Liver (tissue), 9 donors: Measurements from ENCODE around the gene UBE2U. TPM values are rescaled to one million over a fixed set of nuclear protein-coding genes. Genes with fewer than 3 reads are reported as not detected.

Experiments
- DNase-seq: peaks from one replicate; pipeline ENCODE4 v3.0.0-alpha.2; 2017; ENCODE audit warnings: low spot score
- H3K27ac ChIP-seq, 2 donors: one replicate each; pipeline ENCODE4 v1.7.0; 2013; ENCODE audit warnings: inconsistent platforms in 2 of 2, low read length in 2 of 2, control low read depth in 1 of 2, low read depth in 1 of 2, mild to moderate bottlenecking in 1 of 2
- H3K27me3 ChIP-seq, 4 donors: one replicate each; pipeline versions ENCODE4 v1.6.1 to v1.7.0; 2013; ENCODE audit warnings: low read length in 3 of 4, inconsistent platforms in 1 of 4, mild to moderate bottlenecking in 1 of 4, moderate library complexity in 1 of 4; ENCODE audit not compliant: control insufficient read depth in 4 of 4, insufficient read depth in 4 of 4
- H3K36me3 ChIP-seq, 4 donors: one replicate each; pipeline versions ENCODE4 v1.6.1 to v1.7.0; 2013; ENCODE audit warnings: low read length in 3 of 4, mild to moderate bottlenecking in 3 of 4, low read depth in 1 of 4, moderate library complexity in 1 of 4; ENCODE audit not compliant: control insufficient read depth in 4 of 4, insufficient read depth in 3 of 4
- H3K4me1 ChIP-seq, 4 donors: one replicate each; pipeline versions ENCODE4 v1.6.1 to v1.7.0; 2013; ENCODE audit warnings: low read length in 3 of 4, mild to moderate bottlenecking in 3 of 4, moderate library complexity in 1 of 4; ENCODE audit not compliant: control insufficient read depth in 4 of 4, insufficient read depth in 4 of 4
- H3K4me3 ChIP-seq, 3 donors: one replicate each; pipeline versions ENCODE4 v1.6.1 to v1.7.0; 2013; ENCODE audit warnings: low read length in 3 of 3, control low read depth in 1 of 3, low read depth in 1 of 3, mild to moderate bottlenecking in 1 of 3
- H3K9ac ChIP-seq, 2 donors: one replicate each; pipeline ENCODE4 v1.7.0; 2013; ENCODE audit warnings: low read length in 2 of 2, mild to moderate bottlenecking in 2 of 2, moderate library complexity in 2 of 2, control low read depth in 1 of 2, low read depth in 1 of 2
- H3K9me3 ChIP-seq, 4 donors: one replicate each; pipeline versions ENCODE4 v1.6.1 to v1.7.0; 2013; ENCODE audit warnings: low read length in 3 of 4; ENCODE audit not compliant: control insufficient read depth in 4 of 4
- EGR1 ChIP-seq, 2 donors: IDR thresholded peaks; 2 replicates each; pipeline ENCODE4 v1.6.1; 2016 to 2018; ENCODE audit warnings: antibody characterized with exemption in 2 of 2, low read depth in 2 of 2
- FOXA1 ChIP-seq: IDR thresholded peaks from 2 replicates; pipeline ENCODE4 v1.6.1; 2016; ENCODE audit warnings: antibody characterized with exemption
- GABPA ChIP-seq, 2 donors: IDR thresholded peaks in 1 of 2; conservative IDR thresholded peaks in 1 of 2; 2 replicates each; pipeline ENCODE4 v1.6.1; 2016; ENCODE audit warnings: antibody characterized with exemption in 2 of 2, mild to moderate bottlenecking in 1 of 2, moderate library complexity in 1 of 2
- HNF4A ChIP-seq, 2 donors: conservative IDR thresholded peaks; 2 replicates each; pipeline ENCODE4 v1.6.1; 2016; ENCODE audit warnings: antibody characterized with exemption in 2 of 2, mild to moderate bottlenecking in 2 of 2
- HNF4G ChIP-seq: IDR thresholded peaks from 2 replicates; pipeline ENCODE4 v1.6.1; 2016; ENCODE audit warnings: antibody characterized with exemption
- JUND ChIP-seq, 2 donors: IDR thresholded peaks; 2 replicates each; pipeline ENCODE4 v1.6.1; 2016; ENCODE audit warnings: antibody characterized with exemption in 2 of 2
- NR2F2 ChIP-seq: IDR thresholded peaks from 2 replicates; pipeline ENCODE4 v1.6.1; 2016; ENCODE audit warnings: antibody characterized with exemption
- RAD21 ChIP-seq, 2 donors: IDR thresholded peaks; 2 replicates each; pipeline ENCODE4 v1.6.1; 2016; ENCODE audit warnings: antibody characterized with exemption in 2 of 2, mild to moderate bottlenecking in 2 of 2
- REST ChIP-seq: IDR thresholded peaks from 2 replicates; pipeline ENCODE4 v1.6.1; 2016; ENCODE audit warnings: antibody characterized with exemption, mild to moderate bottlenecking
- RXRA ChIP-seq, 2 donors: IDR thresholded peaks; 2 replicates each; pipeline ENCODE4 v1.6.1; 2017 to 2018; ENCODE audit warnings: antibody characterized with exemption in 2 of 2, mild to moderate bottlenecking in 1 of 2
- TAF1 ChIP-seq: conservative IDR thresholded peaks from 2 replicates; pipeline ENCODE4 v1.6.1; 2016; ENCODE audit warnings: antibody characterized with exemption, mild to moderate bottlenecking
- YY1 ChIP-seq: IDR thresholded peaks from 2 replicates; pipeline ENCODE4 v1.6.1; 2016; ENCODE audit warnings: antibody characterized with exemption, mild to moderate bottlenecking
- ZBTB33 ChIP-seq: IDR thresholded peaks from 2 replicates; pipeline ENCODE4 v1.6.1; 2016; ENCODE audit warnings: antibody characterized with exemption
- WGBS: extraction: QIAGEN DNeasy Blood & Tissue Kit; methylation state at CpG from one replicate; pipeline ENCODE4 v1.1.7; 2013; 5-methylcytosine and 5-hydroxymethylcytosine counted together
- polyA plus RNA-seq, 2 donors: library from polyadenylated mRNA; stranded (reverse) in 1 of 2; unstranded in 1 of 2; fragments of 200-250 nt in 1 of 2; fragments of >200 nt in 1 of 2; fragmentation: Nextera tagmentation in 1 of 2; extraction: Ambion mirVana in 1 of 2; gene quantifications; one replicate each; pipeline versions ENCODE4 v1.2.1 to v1.2.3, GENCODE V29; 2013 to 2015
- total RNA-seq, 2 donors: library from RNA; depleted of rRNA; stranded (reverse); fragments of >200 nt; gene quantifications; one replicate each; pipeline ENCODE4 v1.2.3, GENCODE V29; 2014
- TF ChIP-seq, protein P1 (sequence below): fragments of 150-350 bp; IDR thresholded peaks from 2 replicates; pipeline ENCODE4 v1.5.1; 2017; ENCODE audit warnings: improper control_type of control experiment, low read depth, low read length; ENCODE audit not compliant: missing input control
- TF ChIP-seq, protein P2 (sequence below): IDR thresholded peaks from 2 replicates; pipeline ENCODE4 v1.6.1; 2016; ENCODE audit warnings: antibody characterized with exemption
- donor health status: healthy.
- donor health status: healthy.
- donor health status: healthy.
- donor health status: healthy.
- donor health status: healthy.

UBE2U gene
- total and polyA plus RNA-seq, 4 donors, result not detected

DNA sequence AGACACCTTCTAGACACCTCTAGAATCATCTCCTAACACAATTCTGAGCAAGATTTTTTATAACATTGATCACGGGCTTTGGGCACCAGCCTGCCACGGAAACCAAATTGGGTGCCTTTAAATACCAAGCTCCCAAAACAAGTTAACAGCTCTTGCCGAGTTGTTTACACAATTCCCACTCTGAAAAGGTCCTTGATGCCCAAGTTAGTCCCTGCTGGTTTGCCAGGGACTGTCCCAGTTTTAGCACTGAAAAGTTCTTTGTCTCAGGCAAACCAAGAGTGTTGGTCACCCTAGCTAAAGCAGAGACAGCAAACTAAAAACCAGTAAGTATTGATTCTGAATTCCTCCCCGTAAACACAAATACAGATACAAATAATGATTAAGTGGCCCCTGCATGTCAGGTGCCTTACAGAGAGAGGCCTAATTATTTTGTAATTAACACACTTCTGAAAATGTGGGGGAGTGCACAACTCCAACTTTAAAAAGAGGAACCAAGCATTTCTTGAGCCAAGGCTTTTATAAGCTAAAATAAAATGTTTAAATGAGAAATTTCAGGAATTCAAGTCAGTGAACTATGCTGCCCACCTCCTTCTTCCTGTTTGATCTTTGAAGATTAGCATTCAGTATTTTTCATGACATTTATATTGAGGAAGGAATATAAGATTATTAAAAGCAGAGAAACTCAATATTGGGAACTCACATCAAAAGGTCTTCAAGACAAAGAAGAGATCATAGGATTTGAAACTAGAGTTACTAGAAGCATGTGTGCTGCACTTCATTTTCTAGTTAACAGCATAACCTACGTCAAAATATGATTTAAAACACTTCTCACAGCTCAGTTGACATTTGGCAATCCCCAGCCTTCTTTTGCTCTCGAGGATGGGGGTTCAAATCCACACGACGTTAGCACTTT, 9.0 kb upstream of the UBE2U start:
- H3K9ac ChIP-seq, result no peak overlapping the region
- no peaks in the 10 kb centered on the region for H3K9me3 ChIP-seq
- no peak for TF ChIP-seq GABPA (IDR thresholded peaks at IDR 0.05 in 1 of 2, conservative IDR thresholded peaks at IDR 0.05 in 1 of 2)
- TF ChIP-seq EGR1 (IDR thresholded peaks at IDR 0.05; ENCODE audit: low read depth in 2 of 2), result no peak
- TF ChIP-seq, protein P1, sequence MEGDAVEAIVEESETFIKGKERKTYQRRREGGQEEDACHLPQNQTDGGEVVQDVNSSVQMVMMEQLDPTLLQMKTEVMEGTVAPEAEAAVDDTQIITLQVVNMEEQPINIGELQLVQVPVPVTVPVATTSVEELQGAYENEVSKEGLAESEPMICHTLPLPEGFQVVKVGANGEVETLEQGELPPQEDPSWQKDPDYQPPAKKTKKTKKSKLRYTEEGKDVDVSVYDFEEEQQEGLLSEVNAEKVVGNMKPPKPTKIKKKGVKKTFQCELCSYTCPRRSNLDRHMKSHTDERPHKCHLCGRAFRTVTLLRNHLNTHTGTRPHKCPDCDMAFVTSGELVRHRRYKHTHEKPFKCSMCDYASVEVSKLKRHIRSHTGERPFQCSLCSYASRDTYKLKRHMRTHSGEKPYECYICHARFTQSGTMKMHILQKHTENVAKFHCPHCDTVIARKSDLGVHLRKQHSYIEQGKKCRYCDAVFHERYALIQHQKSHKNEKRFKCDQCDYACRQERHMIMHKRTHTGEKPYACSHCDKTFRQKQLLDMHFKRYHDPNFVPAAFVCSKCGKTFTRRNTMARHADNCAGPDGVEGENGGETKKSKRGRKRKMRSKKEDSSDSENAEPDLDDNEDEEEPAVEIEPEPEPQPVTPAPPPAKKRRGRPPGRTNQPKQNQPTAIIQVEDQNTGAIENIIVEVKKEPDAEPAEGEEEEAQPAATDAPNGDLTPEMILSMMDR, result no peak
- no peak for TF ChIP-seq NR2F2
- no peak for TF ChIP-seq YY1
- TF ChIP-seq, protein P2, sequence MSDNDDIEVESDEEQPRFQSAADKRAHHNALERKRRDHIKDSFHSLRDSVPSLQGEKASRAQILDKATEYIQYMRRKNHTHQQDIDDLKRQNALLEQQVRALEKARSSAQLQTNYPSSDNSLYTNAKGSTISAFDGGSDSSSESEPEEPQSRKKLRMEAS, result no peak
- no peak for TF ChIP-seq HNF4G
- no peak for TF ChIP-seq RAD21 (IDR thresholded peaks at IDR 0.05)
- no peak for TF ChIP-seq ZBTB33
- TF ChIP-seq JUND (IDR thresholded peaks at IDR 0.05), result no peak
- TF ChIP-seq HNF4A (conservative IDR thresholded peaks at IDR 0.05), result no peak
- no peak for TF ChIP-seq REST
- no peak for TF ChIP-seq RXRA (IDR thresholded peaks at IDR 0.05)
- TF ChIP-seq TAF1, result no peak
- TF ChIP-seq FOXA1, result no peak
- WGBS, result 61% methylated on average over 8 of the region's 8 CpGs
- no peaks in the 10 kb centered on the region for H3K36me3 ChIP-seq
- no peak overlapping the region for H3K4me3 ChIP-seq
- H3K27ac ChIP-seq, result no peak overlapping the region
- H3K4me1 ChIP-seq, result no peaks in the 10 kb centered on the region
- no peaks in the 10 kb centered on the region for H3K27me3 ChIP-seq
- no peak for DNase-seq

DNA sequence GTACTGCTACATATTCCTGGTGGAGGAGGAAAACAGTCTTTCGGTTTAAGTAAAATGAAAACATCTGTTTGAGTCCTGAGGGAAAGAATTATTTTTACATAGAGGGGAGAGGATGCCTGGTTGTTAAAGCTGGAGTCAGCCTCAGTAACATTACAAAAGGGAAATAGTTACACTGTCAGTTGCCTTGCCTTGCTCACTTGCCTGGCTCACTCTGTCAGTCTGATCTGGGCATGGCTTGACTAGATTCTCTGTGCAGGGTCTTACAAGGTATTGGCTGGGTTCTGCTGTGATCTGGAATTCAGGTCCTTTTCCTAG, 8.4 kb upstream of the UBE2U start:
- H3K4me1 ChIP-seq, result no peaks in the 10 kb centered on the region
- no peaks in the 10 kb centered on the region for H3K36me3 ChIP-seq
- no peak overlapping the region for H3K4me3 ChIP-seq
- no peak overlapping the region for H3K27ac ChIP-seq
- H3K9ac ChIP-seq, result no peak overlapping the region
- no peak for DNase-seq
- no peak for TF ChIP-seq YY1
- no peak for TF ChIP-seq HNF4A (conservative IDR thresholded peaks at IDR 0.05)
- H3K9me3 ChIP-seq, result no peaks in the 10 kb centered on the region
- 97% methylated on average over 1 of the region's 1 CpG for WGBS
- no peaks in the 10 kb centered on the region for H3K27me3 ChIP-seq
